NCI-H748 (cell line): ENCODE data around the gene SLC22A13.
"Not testable (repeated sequence)": the region's sequence is repeated elsewhere in the genome, so short reads cannot be mapped to it uniquely, and the experiment has no call there.

Experiments used
- DNase-seq: peaks from one replicate; lab custom pipeline; 2025; ENCODE audit not compliant: unreplicated experiment; lab: John Stamatoyannopoulos, UW

The SLC22A13 gene

DNA sequence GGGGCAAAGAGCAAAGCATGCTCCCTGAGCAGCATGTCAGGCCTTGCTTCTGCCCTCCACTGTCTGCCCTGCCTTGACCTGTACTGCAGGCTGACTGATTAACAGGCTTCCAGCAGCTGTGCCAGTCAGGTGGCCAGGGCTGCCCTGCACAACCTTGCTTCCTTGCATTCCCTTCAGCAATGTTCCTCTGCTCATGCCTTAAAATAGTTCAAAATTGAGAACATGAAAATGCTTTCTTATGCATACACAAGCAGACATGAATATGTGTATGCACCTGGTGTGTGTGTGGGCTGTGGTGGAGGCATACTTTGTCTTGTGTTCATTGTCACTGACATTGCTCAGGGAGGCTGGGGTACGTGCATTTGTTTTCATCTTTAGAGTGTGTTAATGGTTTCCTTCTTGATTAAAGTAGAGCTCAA, 1.2 kb upstream of the SLC22A13 start:
- no peak for DNase-seq

DNA sequence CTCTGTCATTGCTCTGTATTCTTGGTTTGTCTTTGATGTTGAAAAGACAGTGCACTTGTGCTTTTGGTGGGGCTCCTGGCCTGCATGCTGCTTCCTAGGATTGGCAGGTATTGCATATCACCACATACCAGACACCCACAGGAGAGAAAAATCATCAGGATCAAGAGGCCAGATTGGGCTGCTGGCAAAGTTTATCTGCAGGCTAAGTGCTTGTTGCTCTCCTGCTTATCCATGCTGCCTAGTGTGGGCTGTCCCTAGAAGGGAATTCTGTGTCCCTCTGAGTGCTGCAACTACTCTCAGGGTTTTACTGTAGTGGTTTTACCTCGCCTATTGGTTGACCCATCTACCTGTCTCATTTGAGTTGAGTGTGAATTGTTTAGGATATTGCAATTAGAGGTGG, 833 bp upstream of the SLC22A13 start:
- no peak for DNase-seq

DNA sequence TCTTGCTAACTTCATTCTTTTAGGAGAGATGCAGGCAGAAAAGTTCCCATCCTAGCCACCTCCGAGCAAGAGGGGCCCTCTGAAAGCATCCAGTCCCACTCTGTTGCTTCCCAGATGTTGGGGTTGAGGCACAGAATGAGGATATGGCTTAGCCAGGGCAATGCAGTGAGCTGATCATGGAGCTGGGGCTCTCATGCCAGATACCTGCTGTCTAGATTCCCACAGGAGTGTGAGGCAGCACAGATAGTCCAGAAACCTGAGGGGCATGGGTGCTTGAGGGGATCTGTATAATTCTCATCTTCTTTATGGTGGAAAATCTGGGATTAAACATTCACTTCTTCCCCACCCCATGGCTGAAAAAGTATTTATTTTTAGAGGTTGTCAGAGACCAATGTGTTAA, 1.2 kb downstream of the SLC22A13 start:
- no peak for DNase-seq

DNA sequence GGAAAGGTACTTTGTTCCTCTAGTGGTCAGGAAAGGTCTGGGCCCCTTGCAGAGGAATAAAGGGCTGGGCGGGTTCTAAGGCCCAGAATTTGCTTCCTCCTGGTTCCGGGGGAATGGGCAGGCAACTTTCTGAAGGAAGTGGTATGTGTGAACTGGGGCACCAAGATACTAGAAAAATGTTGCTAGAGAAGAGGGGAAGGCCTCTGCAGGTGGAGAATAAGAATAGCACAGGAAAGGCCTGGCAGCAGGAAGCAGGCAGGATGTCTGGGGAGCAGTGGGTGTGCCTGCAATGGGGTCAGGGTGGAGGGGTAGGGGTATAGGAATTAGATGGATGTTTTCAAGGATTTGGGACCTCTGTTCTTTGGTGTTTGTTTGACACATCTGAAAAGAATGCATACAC, 2.0 kb downstream of the SLC22A13 start:
- no peak for DNase-seq

DNA sequence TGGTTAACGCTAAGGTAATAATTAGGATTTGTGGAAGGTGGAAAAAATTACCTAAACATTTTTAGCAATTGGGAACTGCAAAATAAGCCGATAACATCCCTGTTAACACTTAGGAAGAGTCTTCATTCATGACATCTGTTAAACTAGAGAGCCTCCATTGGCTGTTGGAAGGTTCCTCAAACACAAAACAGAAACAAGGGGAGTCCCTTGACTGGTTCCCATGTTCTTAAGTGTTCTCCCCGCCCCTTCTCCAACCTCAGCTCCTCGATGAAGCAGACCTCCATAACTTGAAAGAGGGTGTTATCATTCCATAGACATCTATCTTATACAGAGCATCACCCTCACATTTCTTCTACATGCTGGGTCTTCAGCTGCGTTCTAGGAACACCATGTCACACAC, 2.5 kb downstream of the SLC22A13 start:
- DNase-seq, result no peak

DNA sequence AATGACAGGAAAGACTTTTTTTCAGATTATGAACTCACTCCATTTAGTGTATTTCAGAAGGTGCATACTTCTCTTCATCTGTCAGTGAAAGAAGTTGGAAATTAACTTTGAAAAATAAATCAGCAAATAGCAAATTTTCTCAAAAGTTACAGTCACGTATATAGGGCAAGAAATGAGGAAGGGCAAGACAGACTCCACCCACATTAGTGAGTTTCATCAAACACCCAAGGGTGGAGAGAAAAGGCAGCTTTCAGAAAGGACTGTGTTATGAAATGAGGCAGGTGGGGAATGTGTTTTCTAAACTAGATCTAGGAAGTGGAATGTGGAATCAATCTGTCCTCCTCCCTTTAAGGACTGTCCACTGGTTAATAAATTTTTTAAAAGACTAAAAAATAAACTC, 2.9 kb downstream of the SLC22A13 start:
- DNase-seq, result no peak

DNA sequence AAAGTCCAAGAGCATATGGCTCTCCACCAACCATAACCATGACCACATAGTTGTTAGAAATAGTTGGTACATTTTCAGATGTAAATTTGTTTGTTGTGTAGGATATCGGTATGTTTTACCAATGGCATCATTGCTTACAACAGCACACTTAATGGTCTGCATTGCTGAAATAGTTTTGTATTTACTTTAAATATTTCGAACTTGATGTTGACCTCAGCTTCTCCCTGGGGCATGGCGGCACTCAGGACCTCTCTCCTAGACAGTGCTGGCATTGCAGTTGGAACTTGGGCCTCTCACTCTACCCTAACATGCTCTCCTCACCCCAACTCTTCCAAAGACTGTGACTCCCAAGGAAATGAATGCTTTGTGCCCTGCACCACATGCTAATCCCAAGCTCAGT, 5.0 kb downstream of the SLC22A13 start:
- no peak for DNase-seq

DNA sequence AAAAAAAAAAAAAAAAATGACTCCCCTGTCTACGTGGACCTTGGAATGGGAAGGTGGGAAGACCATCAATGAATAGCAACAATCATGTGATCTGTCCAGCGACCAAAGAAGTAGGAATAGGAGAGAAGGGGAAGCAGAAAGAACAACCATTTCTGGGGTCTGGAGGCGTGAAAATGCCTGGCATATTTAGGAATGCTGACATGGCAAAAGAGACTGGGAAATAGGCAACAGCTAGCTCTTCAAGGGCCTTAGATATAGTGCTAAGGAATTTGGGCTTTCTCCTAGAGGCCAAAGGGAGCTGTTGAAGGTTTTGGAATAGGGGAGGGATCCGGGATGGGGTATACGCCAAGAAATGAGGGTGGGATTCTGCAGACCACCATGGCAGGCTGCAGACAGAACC, 5.9 kb downstream of the SLC22A13 start:
- DNase-seq, result no peak

DNA sequence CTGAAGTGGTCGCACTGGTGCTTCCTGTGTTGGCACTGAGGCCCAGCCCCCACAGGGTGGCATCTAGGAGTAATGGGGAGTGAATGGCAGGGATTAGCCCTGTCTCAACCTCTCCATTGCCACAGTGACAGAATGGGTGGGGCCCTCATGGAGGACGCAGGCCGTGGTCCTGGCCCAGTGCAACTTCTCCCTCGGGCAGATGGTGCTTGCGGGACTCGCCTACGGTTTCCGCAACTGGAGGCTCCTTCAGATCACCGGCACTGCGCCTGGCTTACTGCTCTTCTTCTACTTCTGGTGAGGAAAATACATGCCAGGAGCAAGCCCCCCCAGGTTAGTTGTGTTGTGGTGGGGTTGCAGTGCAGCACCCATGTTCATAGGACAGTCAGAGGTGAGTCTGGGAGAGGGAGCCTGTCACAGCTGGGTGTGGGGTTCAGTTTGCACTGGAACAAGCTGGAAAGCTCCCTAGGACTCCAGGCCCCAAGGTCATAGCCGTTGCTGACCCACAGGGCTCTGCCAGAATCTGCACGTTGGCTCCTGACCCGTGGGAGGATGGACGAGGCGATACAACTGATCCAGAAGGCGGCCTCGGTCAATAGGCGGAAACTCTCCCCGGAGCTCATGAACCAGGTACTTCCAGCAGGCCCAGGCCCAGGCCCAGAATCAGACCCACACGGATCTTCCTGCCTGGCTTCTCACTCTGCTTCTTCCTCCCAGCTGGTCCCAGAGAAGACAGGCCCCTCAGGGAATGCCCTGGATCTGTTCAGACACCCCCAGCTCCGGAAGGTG, 9.4 kb downstream of the SLC22A13 start:
- no peak for DNase-seq

DNA sequence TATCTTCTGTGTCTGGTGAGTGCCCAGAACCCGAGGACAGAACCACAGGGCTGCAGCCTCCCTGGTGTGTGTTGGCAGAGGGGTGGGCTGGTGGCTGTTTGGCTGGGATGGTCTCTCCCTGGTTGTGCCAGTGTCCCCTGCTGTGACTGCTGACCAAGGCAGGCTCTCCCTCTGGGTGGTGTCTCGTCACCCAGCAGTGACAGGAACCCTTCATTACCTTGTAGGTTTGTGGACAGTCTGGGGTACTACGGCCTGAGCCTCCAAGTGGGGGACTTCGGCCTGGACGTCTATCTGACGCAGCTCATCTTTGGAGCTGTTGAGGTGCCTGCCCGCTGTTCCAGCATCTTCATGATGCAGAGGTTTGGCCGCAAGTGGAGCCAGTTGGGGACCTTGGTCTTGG, 10.0 kb downstream of the SLC22A13 start:
- DNase-seq, result no peak

DNA sequence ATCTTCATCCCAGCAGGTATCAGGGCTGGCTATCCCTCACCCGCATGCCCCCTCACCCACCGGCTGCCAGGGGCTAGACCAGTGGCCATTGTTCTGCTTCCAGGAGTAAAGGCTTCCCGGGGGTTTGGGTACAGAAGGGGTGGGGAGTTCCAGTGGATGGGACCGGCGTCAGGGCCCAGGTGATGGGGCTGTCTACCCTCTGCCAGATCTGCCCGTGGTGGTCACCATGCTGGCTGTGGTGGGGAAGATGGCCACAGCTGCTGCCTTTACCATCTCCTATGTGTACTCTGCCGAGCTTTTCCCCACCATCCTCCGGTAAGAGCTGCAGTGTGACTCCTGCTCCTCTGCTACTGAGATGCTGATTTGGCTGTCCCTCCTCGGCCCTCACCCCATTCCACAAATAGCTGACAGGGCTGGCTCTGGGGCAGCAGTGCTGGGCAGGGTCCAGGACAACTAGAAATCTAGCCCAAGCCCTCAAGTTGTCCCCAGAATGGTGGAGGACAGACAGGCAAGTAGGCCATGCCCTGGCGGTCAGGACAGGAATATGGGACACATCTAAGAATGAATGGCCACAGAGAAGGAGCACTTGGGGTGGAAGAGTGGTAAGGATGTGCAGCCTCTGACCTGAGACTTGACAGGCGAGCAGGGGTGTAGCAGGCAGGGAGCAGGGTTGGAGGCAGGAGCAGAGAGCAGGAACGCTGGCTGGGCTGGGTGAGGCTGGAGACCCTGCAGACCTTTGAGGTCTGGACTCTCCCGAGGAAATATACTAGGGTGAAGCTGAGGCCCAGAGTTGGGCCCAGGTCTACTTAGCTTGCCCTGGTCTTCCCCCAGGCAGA, 10.7 kb downstream of the SLC22A13 start:
- no peak for DNase-seq

DNA sequence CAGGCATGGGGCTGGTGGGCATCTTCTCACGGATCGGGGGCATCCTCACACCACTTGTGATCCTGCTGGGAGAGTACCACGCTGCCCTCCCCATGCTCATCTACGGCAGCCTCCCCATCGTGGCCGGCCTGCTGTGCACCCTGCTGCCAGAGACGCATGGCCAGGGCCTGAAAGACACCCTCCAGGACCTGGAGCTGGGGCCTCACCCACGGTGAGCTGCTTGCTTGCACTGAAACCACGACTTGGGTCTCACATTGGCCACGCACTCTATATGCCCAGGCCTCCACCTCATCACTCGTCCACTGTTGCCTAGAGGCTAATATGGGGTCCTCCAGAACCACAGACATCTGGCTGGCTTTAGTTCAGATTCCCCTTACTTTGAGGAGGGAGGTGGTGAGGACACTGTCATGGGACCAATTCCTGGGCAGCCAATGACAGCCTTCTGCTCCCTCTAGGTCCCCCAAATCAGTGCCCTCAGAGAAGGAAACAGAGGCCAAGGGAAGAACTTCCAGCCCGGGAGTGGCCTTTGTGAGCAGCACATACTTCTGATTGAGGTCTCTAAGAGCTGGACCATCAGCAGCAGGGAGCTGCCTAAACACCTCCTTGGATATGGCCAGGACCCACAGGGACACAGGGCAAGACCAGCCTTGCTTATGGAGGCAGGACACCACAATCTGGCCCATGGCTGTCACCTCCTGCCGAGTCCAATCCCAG, 11.5 kb downstream of the SLC22A13 start:
- no peak for DNase-seq

DNA sequence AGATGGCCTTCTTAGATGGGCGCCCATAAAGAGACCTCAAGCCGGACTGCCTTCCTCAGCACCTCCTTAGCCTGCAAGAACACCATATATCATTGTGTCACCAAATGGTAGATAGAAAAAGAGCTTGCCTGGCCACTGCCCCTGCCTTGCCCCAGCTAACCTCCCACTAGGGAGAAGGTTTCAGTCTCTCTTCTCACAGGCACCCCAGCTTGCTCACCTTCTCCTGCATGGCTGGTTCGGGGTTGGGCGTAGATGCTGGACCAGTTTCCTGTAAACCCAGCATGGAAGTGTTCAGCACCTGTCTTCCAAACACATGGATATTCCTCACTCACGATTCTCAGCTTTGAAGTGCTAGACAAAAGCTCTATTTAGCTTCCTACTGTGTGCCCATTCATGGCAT, 13.2 kb downstream of the SLC22A13 start:
- no peak for DNase-seq

DNA sequence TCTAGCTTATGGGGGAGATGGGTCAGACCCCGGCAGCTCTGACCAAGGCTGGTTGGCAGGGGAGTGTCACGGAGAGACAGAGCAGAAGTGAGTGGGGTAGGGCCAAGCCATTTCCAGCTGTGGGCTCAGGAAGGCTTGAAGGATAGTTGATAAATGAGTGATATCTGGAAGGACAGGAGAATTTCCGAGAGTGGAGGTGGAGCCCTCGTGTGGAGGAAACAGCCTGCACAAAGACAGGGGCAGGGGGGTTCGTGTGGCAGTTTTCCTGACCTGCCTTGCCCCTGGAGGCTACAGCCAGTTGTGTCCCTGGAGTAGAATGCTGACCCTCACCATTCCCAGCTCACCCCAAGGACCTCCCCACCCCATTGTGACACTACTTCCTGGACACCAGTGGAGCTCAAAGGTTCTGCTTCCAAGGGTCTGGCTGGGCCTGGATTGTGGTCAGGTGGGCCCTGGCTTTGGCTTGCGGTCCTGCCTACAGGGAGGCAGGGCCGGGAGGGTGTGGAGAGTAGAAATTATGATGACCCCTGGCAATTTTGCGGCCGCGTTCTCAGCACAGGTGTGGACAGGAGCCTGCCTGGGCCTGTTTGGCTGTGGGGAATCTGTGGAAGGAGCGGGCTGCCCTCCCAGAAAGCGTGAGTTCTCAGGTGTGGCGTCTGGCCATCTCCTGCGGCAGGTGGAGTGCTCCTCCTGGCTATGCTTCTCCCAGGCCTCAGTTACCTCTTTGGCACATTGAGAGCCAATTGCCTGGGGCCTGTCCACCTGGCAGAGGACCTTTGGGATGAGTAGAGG, 16.5 kb downstream of the SLC22A13 start, which contains the start of gene SLC22A14:
SLC22A14 (plus strand) TSS at position 400 of the 792 bp plus-strand sequence. CDS start 23,733 bp downstream, outside the sequence.
- no peak for DNase-seq

DNA sequence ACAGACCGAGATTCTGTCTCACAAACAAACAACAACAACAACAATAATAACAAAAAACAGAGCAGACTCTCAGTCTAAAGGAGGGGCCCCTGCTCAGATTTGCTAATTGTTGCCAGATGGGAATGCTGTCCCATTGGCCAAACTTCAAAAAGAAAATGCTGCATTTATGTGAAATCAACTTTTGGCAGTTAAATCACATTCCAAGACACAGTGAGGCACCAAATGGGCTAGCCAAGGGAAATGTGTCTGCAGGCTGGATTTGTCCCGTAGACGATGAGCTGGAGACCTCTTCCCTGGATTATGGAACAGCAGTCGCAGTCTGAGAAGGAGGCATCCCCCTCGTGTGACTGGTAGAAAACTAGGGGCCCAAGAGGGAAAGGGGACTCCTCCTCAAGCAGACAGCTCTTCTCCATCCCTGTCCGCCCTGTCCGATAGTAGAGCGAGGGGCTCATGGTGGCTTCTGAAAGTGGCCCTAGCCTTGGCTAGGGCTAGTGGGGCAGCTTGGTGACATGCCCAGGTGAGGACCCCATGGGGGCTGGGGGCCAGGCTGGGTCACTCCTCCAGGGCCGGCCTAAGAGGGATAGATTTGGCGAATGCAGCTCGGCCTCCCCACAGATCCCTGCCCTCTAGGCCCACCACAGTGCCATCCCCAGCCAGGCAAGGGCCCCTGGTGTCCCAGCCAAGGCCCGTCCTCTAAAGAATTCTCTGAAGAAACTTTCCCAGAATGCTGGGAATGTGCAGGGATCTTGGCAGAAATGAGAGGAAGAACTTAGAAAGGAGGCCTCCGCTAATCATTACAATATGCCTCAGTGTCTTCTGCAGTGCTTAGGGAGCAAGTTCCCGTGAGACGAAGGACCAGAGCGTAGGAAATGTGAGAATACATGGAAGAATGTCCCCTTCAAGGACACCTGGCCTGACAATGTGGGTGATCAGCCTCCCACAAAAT, 18.5 kb downstream of the SLC22A13 start:
- no peak for DNase-seq

DNA sequence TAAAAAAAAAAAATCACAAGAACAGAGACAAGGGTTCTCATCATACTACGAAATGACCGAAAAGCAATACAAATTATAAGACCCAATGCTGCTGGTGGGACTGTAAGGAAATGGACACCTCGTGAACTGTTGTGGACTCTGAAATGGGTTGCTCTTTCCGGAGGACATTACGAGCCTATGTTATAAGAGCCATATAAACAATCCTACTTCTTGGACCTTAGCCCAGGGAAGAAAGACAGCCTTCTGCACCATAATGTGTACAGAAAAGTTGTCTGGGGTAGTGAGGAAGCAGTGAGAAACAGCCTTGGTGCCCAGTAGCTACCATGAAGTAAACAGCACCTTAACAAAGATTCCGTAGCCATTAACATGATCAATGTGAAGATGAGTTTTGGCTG, 19.1 kb downstream of the SLC22A13 start:
- no peak for DNase-seq

DNA sequence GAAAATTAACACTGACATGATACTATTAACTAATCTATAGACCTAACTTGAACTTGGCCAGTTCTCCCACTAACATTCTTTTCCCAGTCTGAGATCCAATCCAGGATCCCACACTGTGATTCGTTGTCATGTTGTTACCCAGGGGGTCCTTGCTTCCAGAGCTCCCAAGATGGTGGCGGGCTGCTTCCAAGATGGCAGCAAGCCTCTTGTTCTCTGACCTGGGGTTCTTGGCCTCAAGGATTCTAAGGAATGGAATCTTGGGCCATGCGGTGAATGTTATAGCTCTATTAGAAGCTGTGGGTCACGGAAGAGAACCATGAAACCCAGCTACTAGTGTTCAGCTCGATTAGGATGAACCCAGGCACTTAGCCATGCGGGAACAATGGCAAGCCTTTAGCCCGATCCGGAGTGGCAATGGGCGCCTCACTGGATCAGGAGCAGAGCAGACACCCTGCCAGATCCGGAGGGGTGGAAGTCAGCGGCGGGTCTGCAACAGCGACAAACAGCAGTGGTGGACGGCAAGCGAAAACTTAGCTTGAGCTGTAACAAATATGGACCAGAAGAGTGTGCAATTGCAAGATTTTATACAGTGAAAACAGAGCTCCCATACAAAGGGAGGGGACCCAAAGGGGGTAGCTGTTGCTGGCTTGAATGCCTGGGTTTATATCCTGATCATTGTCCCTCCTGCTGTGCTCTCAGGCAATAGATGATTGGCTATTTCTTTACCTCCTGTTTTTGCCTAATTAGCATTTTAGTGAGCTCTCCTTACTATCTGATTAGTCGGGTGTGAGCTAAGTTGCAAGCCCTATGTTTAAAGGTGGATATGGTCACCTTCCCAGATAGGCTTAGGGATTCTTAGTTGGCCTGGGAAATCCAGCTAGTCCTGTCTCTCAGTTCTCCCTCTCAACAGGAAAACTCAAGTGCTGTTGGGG, 23.9 kb downstream of the SLC22A13 start:
- DNase-seq, result not testable (repeated sequence)

DNA sequence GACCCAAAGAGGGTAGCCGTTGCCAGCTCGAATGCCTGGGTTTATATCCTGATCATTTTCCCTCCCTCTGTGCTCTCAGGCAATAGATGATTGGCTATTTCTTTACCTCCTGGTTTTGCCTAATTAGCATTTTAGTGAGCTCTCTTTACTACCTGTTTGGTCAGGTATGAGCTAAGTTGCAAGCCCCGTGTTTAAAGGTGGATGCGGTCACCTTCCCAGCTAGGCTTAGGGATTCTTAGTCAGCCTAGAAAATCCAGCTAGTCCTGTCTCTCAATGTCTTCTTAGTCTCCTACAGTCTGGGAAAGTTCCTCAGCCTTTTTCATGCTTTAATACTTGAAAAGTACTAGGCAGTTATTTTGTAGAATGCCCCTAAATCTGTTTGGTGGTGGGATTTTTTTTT, 31.4 kb downstream of the SLC22A13 start:
- not testable (repeated sequence) for DNase-seq

DNA sequence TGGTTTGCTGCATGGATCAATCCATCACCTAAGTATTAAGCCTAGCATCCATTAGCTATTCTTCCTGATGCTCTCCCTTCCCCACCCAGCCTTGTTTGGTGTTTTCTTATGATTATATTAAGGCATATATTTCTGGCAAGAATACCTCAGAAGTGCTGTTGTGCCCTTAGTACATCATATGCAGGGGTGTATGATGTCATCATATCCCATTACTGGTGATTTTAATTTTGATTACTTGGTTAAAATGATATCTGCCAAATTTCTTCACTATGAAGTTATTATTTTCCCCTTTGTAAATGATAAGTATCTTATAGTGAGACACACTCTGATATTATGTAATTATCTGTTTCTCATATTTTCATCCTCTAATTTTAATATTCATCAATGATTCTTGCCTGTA, 31.9 kb downstream of the SLC22A13 start:
- no peak for DNase-seq
